HG03066 (cell line): ENCODE data around the gene CDH4.
"Not testable (repeated sequence)": the region's sequence is repeated elsewhere in the genome, so short reads cannot be mapped to it uniquely, and the experiment has no call there.

Experiments
- ATAC-seq: cut with Tn5 transposase; IDR thresholded peaks from one replicate; pipeline ENCODE4 v1.9.1; 2021; ENCODE audit warnings: low read depth; ENCODE audit not compliant: unreplicated experiment

Gene CDH4

GRCh38 chr20:61479433-61479832, 227.4 kb downstream of the CDH4 start:
- not testable (repeated sequence) for ATAC-seq

- ATAC-seq: no peak
Observed at GRCh38 chr20:61480158-61480825, 228.2 kb downstream of the CDH4 start.

GRCh38 chr20:61482056-61482887, 230.2 kb downstream of the CDH4 start:
- no peak for ATAC-seq

- ATAC-seq: no peak
Observed at GRCh38 chr20:61482901-61483300, 230.8 kb downstream of the CDH4 start.

GRCh38 chr20:61483336-61484067, 231.4 kb downstream of the CDH4 start:
- ATAC-seq: no peak

- no peak for ATAC-seq
Observed at GRCh38 chr20:61486198-61486597, 234.1 kb downstream of the CDH4 start.

GRCh38 chr20:61487346-61487996, 235.4 kb downstream of the CDH4 start:
- no peak for ATAC-seq

- ATAC-seq: no peak
Observed at GRCh38 chr20:61487997-61488371, 235.9 kb downstream of the CDH4 start.

- no peak for ATAC-seq
Observed at GRCh38 chr20:61490721-61491120, 238.7 kb downstream of the CDH4 start.

GRCh38 chr20:61492065-61492464, 240.0 kb downstream of the CDH4 start:
- no peak for ATAC-seq

- ATAC-seq: no peak
Observed at GRCh38 chr20:61493798-61494305, 241.8 kb downstream of the CDH4 start.

- ATAC-seq: no peak
Observed at GRCh38 chr20:61494763-61495575, 242.9 kb downstream of the CDH4 start.

GRCh38 chr20:61497029-61497627, 245.1 kb downstream of the CDH4 start:
- ATAC-seq: no peak

GRCh38 chr20:61499859-61500554, 247.9 kb downstream of the CDH4 start:
- ATAC-seq: no peak

- no peak for ATAC-seq
Observed at GRCh38 chr20:61500791-61501321, 248.8 kb downstream of the CDH4 start.

- no peak for ATAC-seq
Observed at GRCh38 chr20:61502433-61502832, 250.4 kb downstream of the CDH4 start.

- ATAC-seq: no peak
Observed at GRCh38 chr20:61503106-61503505, 251.0 kb downstream of the CDH4 start.

- ATAC-seq: no peak
Observed at GRCh38 chr20:61505508-61505907, 253.4 kb downstream of the CDH4 start.

GRCh38 chr20:61507778-61508177, 255.7 kb downstream of the CDH4 start:
- no peak for ATAC-seq
